Lung (tissue), 12 donors: ENCODE data around the gene LMX1B. TPM values are rescaled to one million over a fixed set of nuclear protein-coding genes. Genes with fewer than 3 reads are reported as not detected.
A peak's percentile ranks its signal among the peaks of the same experiment; 100 is the strongest.

ENCODE experiments used
- ATAC-seq: fragments of 200-7000 bp; cut with Tn5 transposase; one replicate; pipeline ENCODE4 v1.9.1; 2020; ENCODE audit warnings: moderate number of reproducible peaks; ENCODE audit not compliant: insufficient read depth, low FRiP score
- DNase-seq, 3 donors: peaks; one replicate each; pipeline ENCODE4 v3.0.0-alpha.2; 2013 to 2017
- H3K27ac ChIP-seq, 2 donors: one replicate each; pipeline ENCODE4 v1.5.1; 2013; ENCODE audit warnings: mild to moderate bottlenecking in 2 of 2, moderate library complexity in 2 of 2, control low read depth in 1 of 2, inconsistent platforms in 1 of 2, low read depth in 1 of 2, low read length in 1 of 2
- H3K27me3 ChIP-seq, 3 donors: one replicate each; pipeline ENCODE4 v1.5.1; 2013; ENCODE audit warnings: low read length in 2 of 3; ENCODE audit not compliant: control insufficient read depth in 3 of 3, insufficient read depth in 3 of 3
- H3K36me3 ChIP-seq, 4 donors: one replicate each; pipeline ENCODE4 v1.5.1; 2013; ENCODE audit warnings: low read length in 4 of 4, mild to moderate bottlenecking in 1 of 4, moderate library complexity in 1 of 4; ENCODE audit not compliant: control insufficient read depth in 4 of 4, insufficient read depth in 4 of 4
- H3K4me1 ChIP-seq, 5 donors: one replicate each; pipeline ENCODE4 v1.5.1; 2013; ENCODE audit warnings: low read length in 5 of 5, mild to moderate bottlenecking in 2 of 5, moderate library complexity in 1 of 5; ENCODE audit not compliant: control insufficient read depth in 5 of 5, insufficient read depth in 5 of 5
- H3K4me3 ChIP-seq: one replicate; pipeline ENCODE4 v1.5.1; 2013; ENCODE audit warnings: mild to moderate bottlenecking, control low read depth, moderate library complexity
- H3K9ac ChIP-seq, 2 donors: one replicate each; pipeline ENCODE4 v1.5.1; 2013; ENCODE audit warnings: low read length in 2 of 2, control low read depth in 1 of 2; ENCODE audit not compliant: insufficient read depth in 1 of 2
- H3K9me3 ChIP-seq, 4 donors: one replicate each; pipeline ENCODE4 v1.5.1; 2013; ENCODE audit warnings: low read length in 3 of 4, mild to moderate bottlenecking in 1 of 4, moderate library complexity in 1 of 4; ENCODE audit not compliant: control insufficient read depth in 4 of 4, insufficient read depth in 3 of 4
- WGBS, 2 donors: extraction: QIAGEN DNeasy Blood & Tissue Kit; methylation state at CpG; one replicate each; pipeline ENCODE4 v1.1.7; 2013; 5-methylcytosine and 5-hydroxymethylcytosine counted together
- polyA plus RNA-seq, 2 donors: library from polyadenylated mRNA; stranded (reverse); fragments of 200-250 nt; gene quantifications; one replicate each; pipeline ENCODE4 v1.2.1, GENCODE V29; 2013
- total RNA-seq, 2 donors: library from RNA; depleted of rRNA in 1 of 2; stranded (reverse); fragments of >200 nt in 1 of 2; gene quantifications; one replicate each; pipeline ENCODE4 v1.2.1, GENCODE V29; 2014 to 2021
- TF ChIP-seq, protein P1 (sequence below): IDR thresholded peaks from 2 replicates; pipeline ENCODE4 v1.5.1; 2012; ENCODE audit warnings: mild to moderate bottlenecking; ENCODE audit errors: control extremely low read depth, extremely low read depth
- donor health status: control.
- donor health status: control.
- donor health status: Bipolar disorder and iron deficiency.
- donor health status: healthy.
- donor health status: DM: yes; HTN: yes; CAD: no.

The LMX1B gene
- total and polyA plus RNA-seq, 4 donors: under 0.01 to 0.77 (median 0.10) TPM

DNA sequence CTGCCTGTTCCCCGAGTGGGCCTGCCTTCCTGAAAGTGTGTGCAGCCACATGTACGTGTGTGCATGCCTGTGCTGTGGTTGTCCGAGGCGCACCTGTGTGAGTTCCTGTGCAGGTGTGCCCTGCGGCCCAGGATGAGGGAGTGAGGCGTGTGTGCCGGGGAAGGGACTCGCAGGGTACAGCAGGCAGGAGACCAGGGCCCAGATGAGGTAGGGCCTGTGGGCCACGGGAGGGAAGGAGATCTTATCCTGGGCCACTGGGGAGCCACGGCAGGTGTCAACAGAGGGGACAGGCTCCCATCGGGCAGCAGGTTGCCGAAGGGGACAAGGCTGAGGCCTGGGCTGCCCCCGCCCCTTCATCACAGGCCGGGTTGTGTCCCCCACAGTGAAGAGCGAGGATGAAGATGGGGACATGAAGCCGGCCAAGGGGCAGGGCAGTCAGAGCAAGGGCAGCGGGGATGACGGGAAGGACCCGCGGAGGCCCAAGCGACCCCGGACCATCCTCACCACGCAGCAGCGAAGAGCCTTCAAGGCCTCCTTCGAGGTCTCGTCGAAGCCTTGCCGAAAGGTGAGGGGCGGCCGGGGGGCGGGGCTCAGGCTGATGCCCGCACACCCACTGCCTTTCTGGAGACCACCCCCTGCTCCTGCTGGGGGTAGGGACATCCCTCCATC lies 79.2 kb downstream of the LMX1B start:
- H3K27me3 ChIP-seq: peaks cover 0 to 10% (median 5%) of the 10 kb centered on the region in 3 donors
- 88 to 94% methylated on average over 32 of the region's 32 CpGs for WGBS, 2 donors
- no peak overlapping the region for H3K4me3 ChIP-seq
- H3K9ac ChIP-seq: no peak overlapping the region
- no peaks in the 10 kb centered on the region for H3K36me3 ChIP-seq
- no peak for ATAC-seq
- no peak overlapping the region for H3K27ac ChIP-seq
- peaks cover 0 to 3% (median 0%) of the 10 kb centered on the region in 4 donors for H3K9me3 ChIP-seq
- TF ChIP-seq, protein P1, sequence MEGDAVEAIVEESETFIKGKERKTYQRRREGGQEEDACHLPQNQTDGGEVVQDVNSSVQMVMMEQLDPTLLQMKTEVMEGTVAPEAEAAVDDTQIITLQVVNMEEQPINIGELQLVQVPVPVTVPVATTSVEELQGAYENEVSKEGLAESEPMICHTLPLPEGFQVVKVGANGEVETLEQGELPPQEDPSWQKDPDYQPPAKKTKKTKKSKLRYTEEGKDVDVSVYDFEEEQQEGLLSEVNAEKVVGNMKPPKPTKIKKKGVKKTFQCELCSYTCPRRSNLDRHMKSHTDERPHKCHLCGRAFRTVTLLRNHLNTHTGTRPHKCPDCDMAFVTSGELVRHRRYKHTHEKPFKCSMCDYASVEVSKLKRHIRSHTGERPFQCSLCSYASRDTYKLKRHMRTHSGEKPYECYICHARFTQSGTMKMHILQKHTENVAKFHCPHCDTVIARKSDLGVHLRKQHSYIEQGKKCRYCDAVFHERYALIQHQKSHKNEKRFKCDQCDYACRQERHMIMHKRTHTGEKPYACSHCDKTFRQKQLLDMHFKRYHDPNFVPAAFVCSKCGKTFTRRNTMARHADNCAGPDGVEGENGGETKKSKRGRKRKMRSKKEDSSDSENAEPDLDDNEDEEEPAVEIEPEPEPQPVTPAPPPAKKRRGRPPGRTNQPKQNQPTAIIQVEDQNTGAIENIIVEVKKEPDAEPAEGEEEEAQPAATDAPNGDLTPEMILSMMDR: no peak
- peak in 1 of 3 donors; percentile 8 for DNase-seq
- H3K4me1 ChIP-seq: peaks cover 0 to 4% (median 0%) of the 10 kb centered on the region in 5 donors

DNA sequence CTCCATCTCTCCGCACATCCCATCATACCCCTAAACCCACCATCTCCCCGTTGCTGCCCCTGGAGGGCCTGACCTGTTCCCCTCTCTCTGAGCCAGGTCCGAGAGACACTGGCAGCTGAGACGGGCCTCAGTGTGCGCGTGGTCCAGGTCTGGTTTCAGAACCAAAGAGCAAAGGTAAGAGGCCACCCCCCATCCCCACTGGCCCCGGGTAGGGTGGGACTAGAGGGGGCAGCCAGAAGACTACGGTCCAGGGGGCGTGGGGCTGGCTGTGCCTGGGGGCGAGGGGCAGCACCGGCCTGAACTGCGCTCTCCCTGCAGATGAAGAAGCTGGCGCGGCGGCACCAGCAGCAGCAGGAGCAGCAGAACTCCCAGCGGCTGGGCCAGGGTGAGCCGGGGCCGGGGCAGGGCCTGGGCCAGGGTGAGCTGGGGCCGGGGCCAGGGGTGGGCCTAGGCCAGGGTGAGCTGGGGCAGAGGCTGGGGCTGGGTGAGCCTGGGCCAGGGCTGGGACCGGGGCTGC lies 79.8 kb downstream of the LMX1B start:
- peaks cover 0 to 3% (median 0%) of the 10 kb centered on the region in 4 donors for H3K9me3 ChIP-seq
- ATAC-seq (no peak), DNase-seq (peak in 1 of 3 donors; percentile 6)
- H3K9ac ChIP-seq: no peak overlapping the region
- TF ChIP-seq, protein P1: no peak
- WGBS, 2 donors: 89 to 91% methylated on average over 20 of the region's 20 CpGs
- no peaks in the 10 kb centered on the region for H3K4me1 ChIP-seq
- H3K27ac ChIP-seq: no peak overlapping the region
- H3K27me3 ChIP-seq: peaks cover 0 to 10% (median 5%) of the 10 kb centered on the region in 3 donors
- H3K36me3 ChIP-seq: no peaks in the 10 kb centered on the region
- no peak overlapping the region for H3K4me3 ChIP-seq

DNA sequence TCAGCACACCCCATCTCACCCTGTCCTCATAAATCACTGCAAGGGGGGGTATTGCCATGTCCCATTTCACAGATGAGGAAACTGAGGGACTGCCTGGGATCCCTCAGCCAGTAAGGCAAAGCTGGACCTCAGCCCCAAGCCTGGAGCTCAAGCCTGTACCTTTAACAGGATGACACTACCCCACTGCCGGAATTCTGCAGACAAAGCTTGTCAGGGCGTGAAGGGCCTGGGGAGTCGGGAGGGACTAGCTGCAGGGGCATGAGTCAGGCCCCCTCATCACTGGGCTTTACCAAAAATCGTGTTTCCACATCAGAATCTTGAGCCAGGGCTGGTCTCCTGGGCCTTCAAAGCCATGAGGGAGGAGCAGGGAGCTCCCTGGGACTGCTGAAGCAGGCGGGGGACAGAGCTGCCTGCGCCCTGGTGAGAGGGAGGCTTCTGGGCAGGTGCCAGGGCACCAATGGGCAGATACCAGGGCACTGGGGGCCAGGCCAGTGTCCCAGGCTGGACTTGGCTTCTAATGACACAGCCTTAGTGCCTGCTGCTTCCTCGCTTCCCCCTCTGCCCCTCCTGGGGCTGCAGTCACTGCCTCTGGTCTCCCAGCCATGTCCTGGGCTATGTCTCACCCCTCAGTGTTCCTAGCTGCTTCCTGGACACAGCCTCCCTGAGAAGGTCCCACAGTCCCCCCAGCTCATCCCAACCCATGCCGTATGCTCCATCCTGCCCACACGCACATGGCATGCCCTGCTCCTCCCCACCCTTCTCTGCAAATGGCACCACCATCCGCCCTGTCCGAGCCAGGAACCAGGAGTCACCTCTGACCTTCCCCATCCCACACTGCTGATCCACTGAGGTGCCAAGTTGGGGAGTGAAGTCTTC lies 80.7 kb downstream of the LMX1B start:
- H3K9ac ChIP-seq: no peak overlapping the region
- peaks cover 0 to 3% (median 0%) of the 10 kb centered on the region in 4 donors for H3K9me3 ChIP-seq
- no peak overlapping the region for H3K4me3 ChIP-seq
- ATAC-seq: no peak
- DNase-seq: peak in 1 of 3 donors; percentile 3
- TF ChIP-seq, protein P1: no peak
- no peaks in the 10 kb centered on the region for H3K36me3 ChIP-seq
- no peaks in the 10 kb centered on the region for H3K4me1 ChIP-seq
- H3K27ac ChIP-seq: no peak overlapping the region
- 67 to 80% methylated on average over 11 of the region's 11 CpGs for WGBS, 2 donors
- peaks cover 0 to 5% (median 5%) of the 10 kb centered on the region in 3 donors for H3K27me3 ChIP-seq
